Measurements from ENCODE around the gene PIGU. TPM values are rescaled to one million over a fixed set of nuclear protein-coding genes. Genes with fewer than 3 reads are reported as not detected.

PIGU gene
- total and polyA plus RNA-seq, 2 of the 13 experiments (the other 11 are each of a cell fraction or from before 2014, with no cell fraction given), result 45.5 to 231 TPM

- TF ChIP-seq ZBTB38 (CRISPR knock-in tag; IDR thresholded peaks at IDR 0.05), result no peak
- TF ChIP-seq ZNF354B (CRISPR knock-in tag; IDR thresholded peaks at IDR 0.05), result 0 out of 2 replicates have a peak, but pooled peaks have one; percentile 62
- no peak for TF ChIP-seq NRL (CRISPR knock-in tag; IDR thresholded peaks at IDR 0.05; ENCODE audit: borderline replicate concordance)
- no peak for TF ChIP-seq ZNF496 (CRISPR knock-in tag; IDR thresholded peaks at IDR 0.05; ENCODE audit: insufficient replicate concordance)
- TF ChIP-seq MATR3 (CRISPR knock-in tag; IDR thresholded peaks at IDR 0.05), result no peak
- TF ChIP-seq ZNF121 (CRISPR knock-in tag; IDR thresholded peaks at IDR 0.05), result 0 out of 2 replicates have a peak, but pooled peaks have one; percentile 5
- TF ChIP-seq ZNF550 (CRISPR knock-in tag; IDR thresholded peaks at IDR 0.05; ENCODE audit: borderline replicate concordance), result no peak
- peak; percentile 49; the same call in 1 of the 2 replicates for TF ChIP-seq RBFOX2 (IDR thresholded peaks at IDR 0.05; ENCODE audit: low read depth, low read length)
- TF ChIP-seq ZNF878 (CRISPR knock-in tag; IDR thresholded peaks at IDR 0.05), result no peak
- no peak for TF ChIP-seq ZSCAN5A (CRISPR knock-in tag; IDR thresholded peaks at IDR 0.05; ENCODE audit: borderline replicate concordance)
- TF ChIP-seq TP53 (CRISPR knock-in tag; conservative IDR thresholded peaks at IDR 0.05), result 0 out of 2 replicates have a peak, but pooled peaks have one; percentile 62
- 0 out of 2 replicates have a peak, but pooled peaks have one; percentile 26 for TF ChIP-seq REPIN1 (CRISPR knock-in tag; IDR thresholded peaks at IDR 0.05; ENCODE audit: borderline replicate concordance, low read depth)
- TF ChIP-seq EZH2 (conservative IDR thresholded peaks at IDR 0.05; ENCODE audit: low read depth, low read length), result no peak
- no peak for TF ChIP-seq MAFK (conservative IDR thresholded peaks at IDR 0.05 in 1 of 2, IDR thresholded peaks at IDR 0.05 in 1 of 2; ENCODE audit: low read length in 2 of 2)
- no peak for TF ChIP-seq RAD51 (IDR thresholded peaks at IDR 0.05; ENCODE audit: borderline replicate concordance)
- 0 out of 2 replicates have a peak, but pooled peaks have one; percentile 60 for TF ChIP-seq ZNF337 (CRISPR knock-in tag; IDR thresholded peaks at IDR 0.05; ENCODE audit: borderline replicate concordance, low read depth)
- TF ChIP-seq FOXO4 (CRISPR knock-in tag; conservative IDR thresholded peaks at IDR 0.05), result no peak
- no peak for TF ChIP-seq ZMAT5 (CRISPR knock-in tag; IDR thresholded peaks at IDR 0.05; ENCODE audit: borderline replicate concordance, low read depth)
- peak; percentile 14; the same call in 1 of the 2 replicates for TF ChIP-seq SALL1 (CRISPR knock-in tag; IDR thresholded peaks at IDR 0.05)
- TF ChIP-seq SP140L (CRISPR knock-in tag; IDR thresholded peaks at IDR 0.05; ENCODE audit: borderline replicate concordance), result 0 out of 2 replicates have a peak, but pooled peaks have one; percentile 51
- 0 out of 2 replicates have a peak, but pooled peaks have one; percentile 51 for TF ChIP-seq ZNF317 (CRISPR knock-in tag; IDR thresholded peaks at IDR 0.05)
- no peak for TF ChIP-seq AGO1 (IDR thresholded peaks at IDR 0.05; ENCODE audit: low read depth, low read length, poor library complexity, severe bottlenecking)
- 0 out of 2 replicates have a peak, but pooled peaks have one; percentile 49 for TF ChIP-seq ZMAT3 (CRISPR knock-in tag; conservative IDR thresholded peaks at IDR 0.05)
- TF ChIP-seq TOE1 (CRISPR knock-in tag; IDR thresholded peaks at IDR 0.05), result no peak
- TF ChIP-seq NKX3-1 (CRISPR knock-in tag; IDR thresholded peaks at IDR 0.05), result peak; percentile 81; the same call in 1 of the 2 replicates
- no peak for TF ChIP-seq ATM (IDR thresholded peaks at IDR 0.05; ENCODE audit: borderline replicate concordance)
- peak; percentile 47; the same call in 1 of the 2 replicates for TF ChIP-seq EHMT2 (IDR thresholded peaks at IDR 0.05; ENCODE audit: borderline replicate concordance, low read depth, low read length)
Measured at GRCh38 chr20:34512266-34512954, 164.5 kb downstream of the PIGU start (continued).
